NCI-H1694 (cell line): ENCODE measurements around the gene WIPF2.
A peak's percentile ranks its signal among the peaks of the same experiment; 100 is the strongest.

Experiments used
- DNase-seq: peaks from one replicate; lab custom pipeline; 2025; lab: John Stamatoyannopoulos, UW

The WIPF2 gene, protein sequence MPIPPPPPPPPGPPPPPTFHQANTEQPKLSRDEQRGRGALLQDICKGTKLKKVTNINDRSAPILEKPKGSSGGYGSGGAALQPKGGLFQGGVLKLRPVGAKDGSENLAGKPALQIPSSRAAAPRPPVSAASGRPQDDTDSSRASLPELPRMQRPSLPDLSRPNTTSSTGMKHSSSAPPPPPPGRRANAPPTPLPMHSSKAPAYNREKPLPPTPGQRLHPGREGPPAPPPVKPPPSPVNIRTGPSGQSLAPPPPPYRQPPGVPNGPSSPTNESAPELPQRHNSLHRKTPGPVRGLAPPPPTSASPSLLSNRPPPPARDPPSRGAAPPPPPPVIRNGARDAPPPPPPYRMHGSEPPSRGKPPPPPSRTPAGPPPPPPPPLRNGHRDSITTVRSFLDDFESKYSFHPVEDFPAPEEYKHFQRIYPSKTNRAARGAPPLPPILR

DNA sequence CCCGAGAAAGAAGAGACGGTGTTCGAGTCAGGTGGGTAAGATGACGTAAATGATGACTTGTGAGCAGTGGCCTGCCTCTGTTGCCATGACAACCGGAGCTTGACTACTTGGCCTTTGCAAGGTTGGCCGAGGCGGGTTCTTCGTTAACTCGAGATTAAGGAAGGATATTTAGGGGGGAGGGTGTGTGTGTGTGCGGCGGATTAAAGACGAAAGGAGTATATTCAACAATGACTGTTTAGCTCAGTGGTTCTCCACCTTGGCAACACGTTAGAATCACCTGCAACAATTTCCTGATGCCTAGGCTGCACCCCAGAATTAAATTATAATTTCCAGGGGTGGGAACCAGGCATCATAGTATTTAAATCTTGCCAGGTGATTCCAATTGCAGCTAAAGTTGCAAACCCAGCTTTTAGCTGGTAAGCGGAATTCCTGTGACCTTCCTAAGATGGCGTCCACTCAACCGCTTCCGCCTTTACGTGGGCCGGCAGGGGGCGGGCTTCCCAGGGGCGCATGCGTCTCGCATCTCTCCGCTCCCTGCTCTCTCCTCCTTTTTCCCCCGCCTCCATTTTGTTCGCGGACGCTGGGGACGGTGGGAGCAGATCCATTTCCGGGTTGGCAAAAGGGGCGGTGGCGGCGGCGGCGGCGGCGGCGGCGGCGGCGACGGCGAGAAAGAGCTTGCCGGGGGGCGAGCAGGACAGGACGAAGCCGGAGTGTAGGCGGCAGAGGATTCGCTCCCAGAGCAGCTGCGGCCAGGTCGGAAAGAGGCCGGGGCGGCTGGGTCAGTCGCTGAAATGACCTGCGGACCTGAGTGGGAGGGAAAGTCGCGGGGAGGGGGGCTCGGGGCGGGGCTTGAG is at the start of gene WIPF2:
TSS of gene WIPF2 (plus strand) at position 565 of the 854 bp plus-strand sequence. CDS start 37,156 bp downstream, outside the sequence.
- peak; percentile 91 for DNase-seq

DNA sequence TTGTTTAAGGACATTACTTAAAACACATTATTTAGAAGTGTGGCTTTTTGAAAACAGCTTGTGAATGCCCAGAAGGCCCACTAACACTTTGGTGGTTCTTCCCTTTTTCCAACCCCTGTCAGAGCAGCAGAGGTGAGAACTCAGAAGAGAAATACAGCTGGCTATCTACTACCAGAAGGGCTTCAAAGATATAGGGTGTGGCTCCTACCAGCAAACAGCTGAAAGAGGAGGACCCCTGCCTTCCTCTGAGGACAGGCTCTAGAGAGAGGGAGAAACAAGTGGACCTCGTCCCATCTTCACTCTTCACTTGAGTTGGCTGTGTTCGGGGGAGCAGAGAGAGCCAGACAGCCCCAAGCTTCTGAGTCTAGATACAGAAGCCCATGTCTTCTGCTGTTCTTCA is 48.8 kb upstream of the WIPF2 start:
- no peak for DNase-seq

DNA sequence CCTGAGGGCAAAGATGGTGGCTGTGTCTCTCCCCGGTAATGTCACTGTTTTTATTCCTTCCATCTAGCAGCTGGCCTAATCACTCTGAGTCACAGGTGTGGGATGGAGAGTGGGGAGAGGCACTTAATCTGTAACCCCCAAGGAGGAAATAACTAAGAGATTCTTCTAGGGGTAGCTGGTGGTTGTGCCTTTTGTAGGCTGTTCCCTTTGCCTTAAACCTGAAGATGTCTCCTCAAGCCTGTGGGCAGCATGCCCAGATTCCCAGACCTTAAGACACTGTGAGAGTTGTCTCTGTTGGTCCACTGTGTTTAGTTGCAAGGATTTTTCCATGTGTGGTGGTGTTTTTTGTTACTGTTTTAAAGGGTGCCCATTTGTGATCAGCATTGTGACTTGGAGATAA is 47.4 kb upstream of the WIPF2 start:
- no peak for DNase-seq

DNA sequence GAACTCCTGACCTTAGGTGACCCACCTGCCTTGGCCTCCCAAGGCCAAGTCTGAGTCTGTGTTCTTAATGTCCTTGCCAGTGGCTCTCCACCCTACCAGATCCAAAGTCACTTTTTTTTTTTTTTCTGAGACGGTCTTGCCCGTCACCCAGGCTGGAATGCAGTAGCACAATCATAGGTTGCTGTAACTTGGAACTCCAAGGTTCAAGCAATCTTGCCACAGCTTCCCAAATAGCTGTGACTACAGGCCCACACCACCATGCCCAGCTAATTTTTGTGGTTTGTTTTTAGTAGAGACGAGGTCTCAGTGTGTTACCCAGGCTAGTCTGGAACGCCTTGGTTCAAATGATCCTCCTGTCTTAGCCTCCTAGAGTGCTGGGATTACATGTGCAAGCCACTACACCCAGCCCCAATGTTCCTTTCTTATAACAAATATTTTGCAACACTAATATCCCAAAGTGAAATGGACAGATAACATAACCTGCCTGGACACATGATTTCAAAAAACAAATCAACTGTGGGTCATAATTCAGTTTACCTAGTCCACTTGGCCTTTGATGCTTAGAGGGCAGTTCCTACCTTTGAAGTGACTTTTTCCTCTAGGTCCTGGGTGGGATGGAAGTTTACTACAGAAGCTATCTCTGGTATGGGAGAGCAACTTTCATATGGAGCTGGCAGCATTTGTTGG is 45.9 kb upstream of the WIPF2 start:
- no peak for DNase-seq

DNA sequence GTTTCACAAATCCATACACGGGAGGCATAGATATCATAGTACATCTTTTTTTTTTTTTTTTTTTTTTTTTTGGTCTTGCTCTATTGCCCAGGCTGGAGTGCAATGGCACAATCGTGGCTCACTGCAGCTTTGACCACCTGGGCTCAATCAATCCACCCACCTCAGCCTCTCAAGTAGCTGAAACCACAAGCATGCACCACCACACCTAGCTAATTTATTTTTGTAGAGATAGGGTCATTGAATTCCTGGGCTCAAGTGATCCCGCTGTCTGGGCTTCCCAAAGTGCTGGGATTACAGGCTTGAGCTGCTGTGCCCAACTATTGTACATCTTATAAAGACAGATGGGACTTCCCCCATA is 45.3 kb upstream of the WIPF2 start:
- DNase-seq: no peak

DNA sequence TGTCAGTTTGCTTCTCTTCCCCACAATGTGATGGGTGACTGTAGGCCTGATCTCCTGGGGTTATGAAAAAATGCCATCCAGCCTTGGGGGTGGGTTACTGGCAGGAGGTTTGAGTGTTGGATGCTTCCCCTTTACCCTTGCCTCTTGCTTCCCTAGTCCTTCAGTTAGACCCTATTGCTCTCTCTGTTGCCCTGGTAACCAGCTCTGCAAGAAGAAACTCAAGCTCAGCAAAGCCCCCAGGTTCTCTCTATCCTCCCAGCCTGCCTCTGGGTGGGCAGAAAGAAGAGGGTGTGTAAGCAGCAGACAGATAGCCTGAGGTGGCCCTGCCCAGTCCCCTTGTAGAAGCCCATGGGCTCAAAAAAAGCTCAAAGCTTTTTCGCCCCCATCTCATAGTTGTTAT is 44.6 kb upstream of the WIPF2 start:
- no peak for DNase-seq

DNA sequence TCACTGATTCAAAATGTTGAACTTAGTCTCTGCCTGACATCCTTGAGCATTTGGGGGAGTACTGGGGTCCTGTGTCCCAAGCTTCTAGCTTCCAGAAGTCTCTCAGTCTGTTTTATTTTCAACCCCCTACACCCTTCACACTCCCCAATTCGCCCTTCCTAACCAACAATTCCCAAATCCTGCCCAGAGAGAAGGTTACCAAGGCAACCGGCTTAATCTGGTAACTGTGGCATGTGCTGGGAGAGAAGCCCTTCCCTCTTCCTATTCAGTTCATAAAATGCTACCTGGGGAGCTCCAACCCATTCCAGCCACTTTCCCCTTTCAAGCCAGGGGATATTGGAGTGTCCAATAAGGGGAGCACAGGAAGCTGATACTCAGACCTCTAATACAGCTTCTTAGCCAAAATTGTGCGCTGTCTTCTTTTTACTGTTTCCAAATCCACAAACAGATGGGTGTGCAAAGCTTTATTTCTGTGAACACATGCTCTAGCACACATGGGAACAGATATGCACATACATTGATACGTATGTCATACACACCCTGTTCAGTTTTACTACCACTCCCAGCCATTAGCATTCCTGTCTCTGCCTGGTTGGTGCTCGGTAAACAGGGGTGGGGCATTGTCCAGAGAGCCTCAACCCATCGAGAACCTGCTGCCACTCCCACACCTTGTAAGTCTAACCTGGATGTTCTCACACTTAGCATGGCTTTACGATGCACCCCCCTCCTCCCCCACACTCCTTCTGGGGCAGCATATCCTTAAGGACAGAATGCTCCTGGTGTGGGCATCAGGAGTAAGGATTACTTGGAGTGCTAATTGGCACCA is 43.0 kb upstream of the WIPF2 start:
- DNase-seq: no peak

DNA sequence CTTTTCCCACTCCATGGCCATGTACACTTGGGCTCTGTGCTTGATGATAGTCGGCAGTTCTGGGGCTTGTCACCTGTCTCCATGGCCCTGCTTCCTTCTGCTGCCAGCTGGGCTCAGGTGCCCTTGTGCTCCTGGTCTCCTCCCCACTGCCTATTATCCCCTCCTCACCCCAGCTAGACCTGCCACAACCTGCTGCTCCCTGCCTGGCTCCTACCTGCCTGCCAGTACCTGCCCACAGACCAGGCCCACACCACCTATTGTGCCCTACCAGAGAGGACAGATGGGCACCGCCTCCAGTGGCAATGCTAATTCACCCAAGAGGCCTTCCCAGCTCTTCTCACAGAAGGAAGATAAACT is 42.4 kb upstream of the WIPF2 start:
- DNase-seq: no peak

DNA sequence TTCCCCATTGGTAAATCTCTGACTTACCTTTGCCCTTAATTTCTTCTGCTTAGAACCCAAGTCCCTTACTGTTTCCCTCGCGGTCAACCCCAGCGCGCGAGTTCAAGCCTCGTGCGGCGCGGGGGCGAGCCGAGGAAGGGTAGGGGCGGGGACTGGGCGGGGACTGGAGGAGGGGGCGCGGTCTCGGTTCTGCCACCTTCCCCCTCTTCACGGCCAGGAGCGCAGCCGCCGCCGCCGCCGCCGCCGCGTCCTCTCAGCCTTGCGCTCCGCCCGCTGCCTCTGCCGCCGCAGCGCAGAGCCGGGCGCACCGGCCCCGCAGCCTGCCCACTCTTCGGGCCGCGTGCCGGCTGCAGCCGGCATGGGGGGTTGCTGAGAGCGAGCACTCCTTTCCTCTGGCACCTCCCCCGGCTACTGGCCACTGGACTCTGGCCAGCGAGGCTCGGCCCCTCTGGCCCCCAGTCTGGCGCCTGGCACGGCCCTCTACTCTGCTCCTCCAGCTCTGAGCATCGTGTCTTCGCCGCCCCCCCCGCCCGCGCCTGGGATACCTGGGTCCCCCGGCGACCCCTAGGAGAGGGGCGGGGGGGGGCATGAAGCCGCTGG is 41.7 kb upstream of the WIPF2 start, which contains the start of gene RAPGEFL1:
TSS of gene RAPGEFL1 (plus strand) at position 196 of the 600 bp plus-strand sequence. CDS start at position 588, 392 bp downstream.
- DNase-seq: no peak

DNA sequence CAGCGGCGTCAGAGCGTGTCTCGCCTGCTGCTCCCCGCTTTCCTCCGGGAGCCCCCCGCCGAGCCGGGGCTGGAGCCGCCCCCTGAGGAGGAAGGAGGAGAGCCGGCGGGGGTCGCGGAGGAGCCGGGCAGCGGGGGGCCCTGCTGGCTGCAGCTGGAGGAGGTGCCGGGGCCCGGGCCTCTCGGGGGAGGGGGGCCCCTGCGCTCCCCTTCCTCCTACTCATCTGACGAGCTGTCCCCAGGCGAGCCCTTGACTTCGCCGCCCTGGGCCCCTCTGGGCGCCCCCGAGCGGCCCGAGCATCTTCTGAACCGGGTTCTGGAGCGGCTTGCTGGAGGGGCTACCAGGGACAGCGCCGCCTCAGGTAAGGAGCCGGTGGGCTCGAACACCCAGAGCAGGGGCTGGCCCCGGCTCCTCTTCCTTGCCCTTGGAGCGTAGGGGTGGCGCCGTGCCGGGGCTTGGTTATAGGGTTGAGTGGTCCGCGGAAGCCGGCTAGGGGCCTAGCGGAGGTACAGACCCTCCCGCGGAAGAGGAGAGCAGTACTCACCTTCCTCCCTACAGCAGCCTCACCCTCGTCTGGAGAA is 41.0 kb upstream of the WIPF2 start:
- no peak for DNase-seq

DNA sequence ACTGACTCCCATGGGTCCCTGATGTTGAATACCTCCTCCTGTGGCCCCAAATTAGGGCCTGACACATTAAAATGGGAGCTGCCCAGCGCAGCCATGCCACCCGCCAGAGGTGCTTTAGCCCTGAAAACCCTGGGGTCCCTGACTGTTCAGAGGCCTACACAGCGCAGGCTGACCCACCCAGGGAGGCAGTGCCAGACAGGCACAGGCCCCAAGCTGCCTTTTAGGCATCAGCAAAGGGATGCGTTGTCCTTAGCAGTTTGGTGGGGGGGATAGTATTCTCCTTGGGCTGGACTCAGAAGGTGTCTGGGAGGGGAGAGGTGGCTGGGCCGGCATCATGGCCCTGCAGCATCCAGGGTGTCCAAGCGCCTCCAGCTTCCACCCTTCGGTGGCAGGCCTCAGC is 40.4 kb upstream of the WIPF2 start:
- DNase-seq: no peak

DNA sequence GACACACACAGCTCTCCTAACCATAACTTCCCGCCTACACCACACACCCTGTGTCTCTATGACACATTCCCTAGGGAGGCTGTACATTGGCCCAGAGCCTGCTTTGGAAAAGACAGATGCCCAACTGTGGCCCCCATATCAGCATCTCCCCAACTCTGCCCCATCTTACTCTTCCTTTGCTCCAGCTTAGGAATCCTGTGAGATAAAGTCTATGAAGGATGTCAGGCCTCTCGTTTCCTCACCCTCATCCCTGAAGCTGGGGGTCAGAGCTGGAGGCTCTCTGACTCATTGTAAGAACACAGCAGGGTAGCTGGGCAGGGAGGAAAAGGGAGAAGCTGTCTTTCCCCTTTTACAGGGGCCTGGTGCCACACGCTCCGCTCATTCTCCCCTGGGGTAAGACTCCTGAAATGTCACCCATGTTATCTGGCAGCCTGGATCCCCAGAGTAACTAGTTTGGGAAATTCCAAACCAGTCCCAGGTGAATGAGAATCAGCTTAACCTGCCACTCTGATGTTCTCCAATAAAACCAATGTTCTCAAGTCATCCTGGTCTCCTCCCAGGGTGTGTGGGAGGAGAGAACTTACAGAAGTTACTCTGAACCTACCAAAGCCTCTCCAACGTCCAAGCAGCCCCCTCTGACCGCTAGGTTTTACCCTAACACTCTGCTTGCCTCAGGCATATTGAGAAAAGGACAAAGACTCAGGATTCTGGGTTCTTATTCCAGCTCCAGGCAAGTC is 39.0 kb upstream of the WIPF2 start:
- DNase-seq: peak; percentile 13

DNA sequence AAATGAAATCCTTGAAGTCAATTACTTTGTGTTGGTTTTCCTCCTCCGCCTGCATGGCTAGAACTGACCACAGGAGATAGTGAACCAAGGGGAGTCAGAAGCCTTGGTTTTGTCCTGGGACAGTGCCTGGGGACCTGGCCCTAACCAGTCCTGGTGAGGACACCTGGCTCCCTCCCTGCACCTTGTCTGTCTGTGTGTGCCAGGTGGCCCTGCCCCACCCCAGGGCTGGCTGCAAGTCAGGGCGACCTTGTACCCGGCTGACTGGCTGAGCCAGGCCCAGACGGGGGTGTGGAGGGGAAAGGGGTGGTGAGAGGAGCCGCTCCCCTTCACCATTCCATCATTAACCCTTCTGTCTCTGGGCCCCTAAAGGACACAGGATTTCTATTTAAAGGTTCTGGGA is 38.4 kb upstream of the WIPF2 start:
- no peak for DNase-seq

DNA sequence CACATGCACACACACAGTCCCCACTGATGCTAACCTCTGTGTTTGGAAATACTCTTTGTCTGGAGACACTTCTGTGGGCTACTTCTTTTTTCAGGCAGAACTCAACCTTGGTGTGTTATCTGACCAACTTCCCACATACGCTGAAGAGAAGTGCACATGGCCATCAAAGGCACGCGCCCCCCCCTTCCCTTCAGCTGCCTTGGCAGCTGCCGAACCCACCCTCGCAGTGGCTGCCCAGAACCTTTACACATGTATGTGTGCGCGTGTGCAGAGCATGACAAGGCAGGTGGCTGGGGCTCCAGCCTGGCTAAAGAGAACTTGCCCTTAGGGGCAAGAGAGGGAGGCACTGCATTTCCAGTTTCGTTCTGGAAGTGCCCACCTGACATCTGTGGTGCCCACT is 37.9 kb upstream of the WIPF2 start:
- DNase-seq: no peak

DNA sequence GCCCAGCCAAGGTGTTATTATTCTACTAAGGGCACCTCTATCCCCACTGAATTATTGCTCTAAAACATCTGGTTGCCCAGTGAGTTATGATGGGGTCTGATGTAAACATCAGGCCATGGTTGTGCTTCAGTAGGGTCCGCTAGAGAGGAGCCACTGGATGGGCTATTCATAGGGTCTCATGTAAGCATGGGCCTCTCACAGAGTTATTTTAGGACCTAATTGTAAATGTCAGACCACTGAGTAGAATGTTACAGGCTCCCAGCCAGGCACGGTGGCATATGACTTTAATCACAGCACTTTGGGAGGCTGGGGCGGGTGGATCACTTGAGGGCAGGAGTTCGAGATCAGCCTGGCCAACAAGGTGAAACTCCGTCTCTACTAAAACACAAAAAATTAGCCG is 36.5 kb upstream of the WIPF2 start:
- DNase-seq: no peak

DNA sequence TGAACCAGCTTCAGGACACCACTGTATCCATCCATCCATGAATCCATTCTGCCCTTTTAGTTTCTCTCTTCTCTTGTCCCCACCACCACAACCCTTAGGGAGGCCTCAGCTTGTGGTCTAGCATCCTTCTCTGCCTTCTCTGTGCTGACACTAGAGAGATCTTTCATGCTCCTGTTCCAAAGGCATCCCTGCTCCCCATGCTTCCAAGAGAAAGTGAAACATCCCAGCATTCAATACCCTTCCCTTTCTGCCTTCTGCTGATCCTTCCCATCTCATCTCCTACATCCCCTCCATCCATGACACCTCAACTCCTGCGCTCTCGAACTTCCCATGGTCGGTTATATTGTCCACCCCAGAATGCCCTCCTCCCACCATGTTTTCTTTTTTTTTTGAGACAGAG is 31.9 kb upstream of the WIPF2 start:
- no peak for DNase-seq

DNA sequence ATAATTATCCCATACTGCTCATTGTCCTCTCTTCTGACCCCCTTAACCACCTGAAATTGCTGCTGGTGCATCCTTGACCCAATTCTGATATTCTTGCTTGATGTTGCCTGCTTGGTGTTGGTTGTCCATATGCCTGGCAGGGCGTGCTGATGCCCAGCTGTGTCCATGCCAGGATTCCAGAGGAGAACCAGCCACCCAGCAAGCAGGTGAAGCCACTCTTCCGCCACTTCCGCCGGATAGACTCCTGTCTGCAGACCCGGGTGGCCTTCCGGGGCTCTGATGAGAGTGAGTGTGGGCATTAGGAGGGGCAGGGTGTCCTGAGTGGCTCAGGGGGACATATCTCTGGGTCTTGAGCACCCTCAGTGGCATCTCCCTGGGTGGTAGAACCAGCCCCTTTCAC is 30.4 kb upstream of the WIPF2 start:
- no peak for DNase-seq

DNA sequence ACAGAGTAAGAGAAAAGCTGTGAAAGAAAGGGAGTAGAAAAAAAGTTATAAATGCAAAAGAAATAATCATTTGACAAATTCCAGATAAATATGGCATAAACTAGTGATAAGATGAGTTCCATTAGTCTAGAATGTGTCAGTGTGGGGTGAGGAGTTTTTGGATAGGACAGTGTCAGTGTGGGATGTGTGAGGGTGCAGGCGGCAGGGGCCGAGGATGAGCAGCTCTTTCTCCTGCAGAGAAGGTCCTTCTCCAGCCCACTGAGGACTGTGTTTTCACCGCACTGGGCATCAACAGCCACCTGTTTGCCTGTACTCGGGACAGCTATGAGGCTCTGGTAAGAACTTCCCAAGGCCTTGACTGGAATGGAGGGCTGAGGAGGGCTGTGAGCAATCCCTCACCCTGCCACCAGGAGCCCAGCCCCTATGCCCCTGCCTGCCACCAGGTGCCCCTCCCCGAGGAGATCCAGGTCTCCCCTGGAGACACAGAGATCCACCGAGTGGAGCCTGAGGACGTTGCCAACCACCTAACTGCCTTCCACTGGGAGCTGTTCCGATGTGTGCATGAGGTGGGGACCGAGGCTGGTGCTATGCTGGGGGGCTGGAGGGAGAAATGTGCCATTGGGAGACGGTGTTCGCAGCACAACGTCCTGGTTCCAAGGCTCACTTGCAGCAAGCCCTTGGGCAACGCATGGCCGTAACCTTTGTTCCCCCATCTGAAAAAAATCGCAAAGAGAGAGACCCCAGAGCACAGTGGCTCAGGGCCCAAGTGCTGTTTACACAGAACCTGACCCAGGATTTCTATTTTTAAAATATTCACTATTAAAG is 28.7 kb upstream of the WIPF2 start:
- DNase-seq: peak; percentile 67
